Gastrocnemius medialis (tissue), 4 donors: Measurements from ENCODE around the gene BCL2.

Experiments used
- CTCF ChIP-seq, 5 experiments: fragments of 450-650 bp in 3 of 5; fragments of 200-600 bp in 2 of 5; sonication (generic) in 2 of 5; IDR thresholded peaks in 4 of 5; conservative IDR thresholded peaks in 1 of 5; 1 replicate in 4 of 5; 2 replicates in 1 of 5; pipeline ENCODE4 v1.5.1; 2016 to 2019; ENCODE audit warnings: antibody characterized with exemption in 5 of 5, mild to moderate bottlenecking in 3 of 5, moderate library complexity in 3 of 5
- POLR2A ChIP-seq, 2 donors: fragments of 450-650 bp; IDR thresholded peaks; one replicate each; pipeline ENCODE4 v1.6.1; 2017; ENCODE audit warnings: antibody characterized with exemption in 2 of 2, mild to moderate bottlenecking in 2 of 2, moderate library complexity in 2 of 2

- TF ChIP-seq CTCF (IDR thresholded peaks at IDR 0.05 in 4 of 5, conservative IDR thresholded peaks at IDR 0.05 in 1 of 5) (no peak), POLR2A (IDR thresholded peaks at IDR 0.05) (no peak)
These were observed 6.7 kb downstream of the BCL2 start for GRCh38 chr18:63312737-63313395.
